K562 (cell line): Measurements from ENCODE around the gene RCC1. TPM values are rescaled to one million over a fixed set of nuclear protein-coding genes. Genes with fewer than 3 reads are reported as not detected.

Experiments
- BCL6 ChIP-seq: fragments of 250-450 bp; sonication (Bioruptor Pico); IDR thresholded peaks from 2 replicates; pipeline ENCODE4 v1.4.0; 2020
- CBX3 ChIP-seq, 2 experiments: IDR thresholded peaks; 1 replicate in 1 of 2; 2 replicates in 1 of 2; pipeline ENCODE4 v1.6.1; 2012; ENCODE audit warnings: inconsistent platforms in 2 of 2, low read length in 2 of 2, borderline replicate concordance in 1 of 2, control low read depth in 1 of 2
- CCAR2 ChIP-seq: fragments of 200-400 bp; formaldehyde crosslinking; IDR thresholded peaks from 2 replicates; pipeline ENCODE4 v1.6.1; 2017; ENCODE audit warnings: mild to moderate bottlenecking, low read depth, low read length
- CHD1 ChIP-seq: fragments of 200-600 bp; sonication (generic); IDR thresholded peaks from one replicate; pipeline ENCODE4 v1.6.1; 2012; ENCODE audit warnings: mild to moderate bottlenecking, moderate library complexity, low read length, inconsistent platforms
- CSDE1 ChIP-seq, 2 experiments: fragments of 450-650 bp; IDR thresholded peaks; 2 replicates each; pipeline ENCODE4 v1.6.1; 2016; ENCODE audit warnings: mild to moderate bottlenecking in 1 of 2
- FUS ChIP-seq: fragments of 200-400 bp; formaldehyde crosslinking; optimal IDR thresholded peaks from 2 replicates; pipeline ENCODE3; 2017; ENCODE audit warnings: low read depth, low read length
- HLTF ChIP-seq: fragments of 450-650 bp; IDR thresholded peaks from 2 replicates; pipeline ENCODE4 v1.6.1; 2016
- HMG20B ChIP-seq: fragments of 250-450 bp; sonication (Bioruptor Pico); IDR thresholded peaks from 2 replicates; pipeline ENCODE4 v1.5.0; 2021; ENCODE audit warnings: mild to moderate bottlenecking
- NCOA1 ChIP-seq: fragments of 450-650 bp; IDR thresholded peaks from 2 replicates; pipeline ENCODE4 v1.6.1; 2016; ENCODE audit warnings: low read depth
- POLR2H ChIP-seq: IDR thresholded peaks from 2 replicates; pipeline ENCODE4 v1.6.1; 2016; ENCODE audit warnings: missing genetic modification characterization, low read depth, mild to moderate bottlenecking, control low read depth, missing compliant biosample characterization, moderate library complexity
- PRPF4 ChIP-seq: fragments of 200-400 bp; formaldehyde crosslinking; IDR thresholded peaks from one replicate; pipeline ENCODE4 v1.6.1; 2017; ENCODE audit warnings: low read length, low read depth, mild to moderate bottlenecking; ENCODE audit not compliant: insufficient read depth, poor library complexity, severe bottlenecking
- TCF7 ChIP-seq: sonication (generic); IDR thresholded peaks from 2 replicates; pipeline ENCODE4 v1.6.1; 2016; ENCODE audit warnings: antibody characterized with exemption, borderline replicate concordance
- XRCC3 ChIP-seq: fragments of 450-650 bp; IDR thresholded peaks from 2 replicates; pipeline ENCODE4 v1.6.1; 2017; ENCODE audit warnings: mild to moderate bottlenecking, moderate library complexity
- ZNF12 ChIP-seq: sonication (generic); formaldehyde crosslinking; IDR thresholded peaks from 2 replicates; pipeline ENCODE4 v1.4.0; 2020; ENCODE audit warnings: mild to moderate bottlenecking, missing genetic modification reagents
- ZNF584 ChIP-seq: fragments of 200-800 bp; sonication (Bioruptor generic); IDR thresholded peaks from 2 replicates; pipeline ENCODE4 v1.6.1; 2016; ENCODE audit warnings: low read depth, mild to moderate bottlenecking, missing genetic modification characterization, missing compliant biosample characterization
- ZNF717 ChIP-seq: fragments of 250-450 bp; sonication (Bioruptor Pico); IDR thresholded peaks from 2 replicates; pipeline ENCODE4 v1.5.0; 2021
- polyA plus RNA-seq, 8 experiments: library from polyadenylated mRNA; depleted of rRNA in 4 of 8; stranded (reverse) in 5 of 8; unstranded in 3 of 8; fragments of >200 nt; fragmentation: Nextera tagmentation in 2 of 8; fragmentation: Illumina TruSeq in 1 of 8; extraction: Ambion mirVana in 2 of 8; extraction: Trizol in 1 of 8; gene quantifications; 2 replicates each; pipeline versions ENCODE4 v1.2.1 to v1.2.3, GENCODE V29; 2011 to 2014; ENCODE audit warnings: inconsistent platforms in 1 of 8, missing spikeins in 1 of 8
- total RNA-seq, 7 experiments: library from RNA; depleted of rRNA in 6 of 7; stranded (reverse); fragments of >200 nt in 6 of 7; fragmentation: Illumina TruSeq in 2 of 7; extraction: Trizol in 2 of 7; gene quantifications; 2 replicates each; pipeline versions ENCODE4 v1.2.1 to v1.2.3, GENCODE V29; 2011 to 2021; ENCODE audit warnings: low replicate concordance in 1 of 7
- TF ChIP-seq, protein P1 (sequence below), 2 experiments: fragments of 450-650 bp; IDR thresholded peaks; 2 replicates each; pipeline ENCODE4 v1.6.1; 2018; ENCODE audit warnings: mild to moderate bottlenecking in 2 of 2, low read depth in 1 of 2; ENCODE audit not compliant: partially characterized antibody in 2 of 2
- TF ChIP-seq, protein P2 (sequence below): fragments of 450-650 bp; formaldehyde crosslinking; conservative IDR thresholded peaks from 2 replicates; pipeline ENCODE4 v1.4.0; 2022; ENCODE audit warnings: mild to moderate bottlenecking, missing genetic modification characterization
- TF ChIP-seq, protein P3 (sequence below): sonication (generic); formaldehyde crosslinking; IDR thresholded peaks from 2 replicates; pipeline ENCODE4 v1.4.0; 2020; ENCODE audit warnings: mild to moderate bottlenecking, missing genetic modification reagents
- TF ChIP-seq, protein P4 (sequence below): fragments of 450-650 bp; formaldehyde crosslinking; IDR thresholded peaks from 2 replicates; pipeline ENCODE4 v1.4.0; 2020; ENCODE audit warnings: mild to moderate bottlenecking, mixed read lengths

Gene RCC1
- total and polyA plus RNA-seq, 9 of the 15 experiments (the other 6 are each of a cell fraction or from before 2014, with no cell fraction given): 16.4 to 202 (median 107) TPM

DNA sequence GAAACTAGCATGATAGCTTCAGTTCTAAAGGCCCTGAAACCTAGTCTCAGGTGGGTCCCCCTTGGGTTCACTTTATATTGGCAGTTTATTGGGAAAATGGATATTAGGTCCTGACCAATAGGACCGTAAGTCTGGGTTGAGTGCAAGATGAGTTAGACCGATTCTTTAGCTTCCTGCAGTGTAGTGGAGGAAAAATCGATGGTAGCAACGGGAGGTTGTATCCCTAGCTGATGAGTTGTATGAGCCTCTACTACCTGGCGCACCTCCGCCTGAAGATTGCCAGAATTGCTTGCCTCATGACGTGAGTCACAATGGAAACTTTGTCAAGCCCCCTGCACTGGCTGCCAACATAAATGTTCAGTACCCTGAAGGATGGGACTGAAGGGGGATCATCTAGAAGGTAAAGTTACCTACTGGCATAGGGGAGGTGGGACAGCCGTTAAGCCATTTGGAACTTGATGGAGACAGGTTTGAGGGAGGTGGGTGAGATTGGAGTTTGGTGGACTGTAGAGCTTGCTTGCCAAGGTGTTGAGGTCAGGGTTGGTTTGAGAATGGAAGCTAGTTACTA, 3.9 kb downstream of the RCC1 start (continued):
- TF ChIP-seq, protein P1, sequence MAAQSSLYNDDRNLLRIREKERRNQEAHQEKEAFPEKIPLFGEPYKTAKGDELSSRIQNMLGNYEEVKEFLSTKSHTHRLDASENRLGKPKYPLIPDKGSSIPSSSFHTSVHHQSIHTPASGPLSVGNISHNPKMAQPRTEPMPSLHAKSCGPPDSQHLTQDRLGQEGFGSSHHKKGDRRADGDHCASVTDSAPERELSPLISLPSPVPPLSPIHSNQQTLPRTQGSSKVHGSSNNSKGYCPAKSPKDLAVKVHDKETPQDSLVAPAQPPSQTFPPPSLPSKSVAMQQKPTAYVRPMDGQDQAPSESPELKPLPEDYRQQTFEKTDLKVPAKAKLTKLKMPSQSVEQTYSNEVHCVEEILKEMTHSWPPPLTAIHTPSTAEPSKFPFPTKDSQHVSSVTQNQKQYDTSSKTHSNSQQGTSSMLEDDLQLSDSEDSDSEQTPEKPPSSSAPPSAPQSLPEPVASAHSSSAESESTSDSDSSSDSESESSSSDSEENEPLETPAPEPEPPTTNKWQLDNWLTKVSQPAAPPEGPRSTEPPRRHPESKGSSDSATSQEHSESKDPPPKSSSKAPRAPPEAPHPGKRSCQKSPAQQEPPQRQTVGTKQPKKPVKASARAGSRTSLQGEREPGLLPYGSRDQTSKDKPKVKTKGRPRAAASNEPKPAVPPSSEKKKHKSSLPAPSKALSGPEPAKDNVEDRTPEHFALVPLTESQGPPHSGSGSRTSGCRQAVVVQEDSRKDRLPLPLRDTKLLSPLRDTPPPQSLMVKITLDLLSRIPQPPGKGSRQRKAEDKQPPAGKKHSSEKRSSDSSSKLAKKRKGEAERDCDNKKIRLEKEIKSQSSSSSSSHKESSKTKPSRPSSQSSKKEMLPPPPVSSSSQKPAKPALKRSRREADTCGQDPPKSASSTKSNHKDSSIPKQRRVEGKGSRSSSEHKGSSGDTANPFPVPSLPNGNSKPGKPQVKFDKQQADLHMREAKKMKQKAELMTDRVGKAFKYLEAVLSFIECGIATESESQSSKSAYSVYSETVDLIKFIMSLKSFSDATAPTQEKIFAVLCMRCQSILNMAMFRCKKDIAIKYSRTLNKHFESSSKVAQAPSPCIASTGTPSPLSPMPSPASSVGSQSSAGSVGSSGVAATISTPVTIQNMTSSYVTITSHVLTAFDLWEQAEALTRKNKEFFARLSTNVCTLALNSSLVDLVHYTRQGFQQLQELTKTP (IDR thresholded peaks at IDR 0.05; ENCODE audit: low read depth in 1 of 2, partially characterized antibody in 2 of 2): peak in 1 of 2 experiments; percentile 28
- TF ChIP-seq, protein P2, sequence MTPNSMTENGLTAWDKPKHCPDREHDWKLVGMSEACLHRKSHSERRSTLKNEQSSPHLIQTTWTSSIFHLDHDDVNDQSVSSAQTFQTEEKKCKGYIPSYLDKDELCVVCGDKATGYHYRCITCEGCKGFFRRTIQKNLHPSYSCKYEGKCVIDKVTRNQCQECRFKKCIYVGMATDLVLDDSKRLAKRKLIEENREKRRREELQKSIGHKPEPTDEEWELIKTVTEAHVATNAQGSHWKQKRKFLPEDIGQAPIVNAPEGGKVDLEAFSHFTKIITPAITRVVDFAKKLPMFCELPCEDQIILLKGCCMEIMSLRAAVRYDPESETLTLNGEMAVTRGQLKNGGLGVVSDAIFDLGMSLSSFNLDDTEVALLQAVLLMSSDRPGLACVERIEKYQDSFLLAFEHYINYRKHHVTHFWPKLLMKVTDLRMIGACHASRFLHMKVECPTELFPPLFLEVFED (CRISPR knock-in tag): peak; percentile 99
- TF ChIP-seq FUS (no peak), ZNF12 (CRISPR knock-in tag) (no peak), CBX3 (IDR thresholded peaks at IDR 0.05; ENCODE audit: borderline replicate concordance in 1 of 2, low read length in 2 of 2) (0 out of 3 replicates have a peak, but pooled peaks of 1 of the 2 experiments have one; percentile 62), TCF7 (no peak; the same call in 1 of the 2 replicates), NCOA1 (peak; percentile 23; the same call in 1 of the 2 replicates), CHD1 (peak; percentile 86), CSDE1 (IDR thresholded peaks at IDR 0.05) (no peak), CCAR2 (0 out of 2 replicates have a peak, but pooled peaks have one; percentile 23), ZNF584 (0 out of 2 replicates have a peak, but pooled peaks have one; percentile 24), POLR2H (no peak), BCL6 (CRISPR knock-in tag) (no peak), PRPF4 (no peak), XRCC3 (peak; percentile 48; the same call in 1 of the 2 replicates), HMG20B (CRISPR knock-in tag) (peak; percentile 84; the same call in 1 of the 2 replicates), ZNF717 (CRISPR knock-in tag) (peak; percentile 88), HLTF (peak; percentile 87; the same call in 1 of the 2 replicates)
- TF ChIP-seq, protein P3, sequence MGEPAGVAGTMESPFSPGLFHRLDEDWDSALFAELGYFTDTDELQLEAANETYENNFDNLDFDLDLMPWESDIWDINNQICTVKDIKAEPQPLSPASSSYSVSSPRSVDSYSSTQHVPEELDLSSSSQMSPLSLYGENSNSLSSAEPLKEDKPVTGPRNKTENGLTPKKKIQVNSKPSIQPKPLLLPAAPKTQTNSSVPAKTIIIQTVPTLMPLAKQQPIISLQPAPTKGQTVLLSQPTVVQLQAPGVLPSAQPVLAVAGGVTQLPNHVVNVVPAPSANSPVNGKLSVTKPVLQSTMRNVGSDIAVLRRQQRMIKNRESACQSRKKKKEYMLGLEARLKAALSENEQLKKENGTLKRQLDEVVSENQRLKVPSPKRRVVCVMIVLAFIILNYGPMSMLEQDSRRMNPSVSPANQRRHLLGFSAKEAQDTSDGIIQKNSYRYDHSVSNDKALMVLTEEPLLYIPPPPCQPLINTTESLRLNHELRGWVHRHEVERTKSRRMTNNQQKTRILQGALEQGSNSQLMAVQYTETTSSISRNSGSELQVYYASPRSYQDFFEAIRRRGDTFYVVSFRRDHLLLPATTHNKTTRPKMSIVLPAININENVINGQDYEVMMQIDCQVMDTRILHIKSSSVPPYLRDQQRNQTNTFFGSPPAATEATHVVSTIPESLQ (CRISPR knock-in tag): 0 out of 2 replicates have a peak, but pooled peaks have one; percentile 32
- TF ChIP-seq, protein P4, sequence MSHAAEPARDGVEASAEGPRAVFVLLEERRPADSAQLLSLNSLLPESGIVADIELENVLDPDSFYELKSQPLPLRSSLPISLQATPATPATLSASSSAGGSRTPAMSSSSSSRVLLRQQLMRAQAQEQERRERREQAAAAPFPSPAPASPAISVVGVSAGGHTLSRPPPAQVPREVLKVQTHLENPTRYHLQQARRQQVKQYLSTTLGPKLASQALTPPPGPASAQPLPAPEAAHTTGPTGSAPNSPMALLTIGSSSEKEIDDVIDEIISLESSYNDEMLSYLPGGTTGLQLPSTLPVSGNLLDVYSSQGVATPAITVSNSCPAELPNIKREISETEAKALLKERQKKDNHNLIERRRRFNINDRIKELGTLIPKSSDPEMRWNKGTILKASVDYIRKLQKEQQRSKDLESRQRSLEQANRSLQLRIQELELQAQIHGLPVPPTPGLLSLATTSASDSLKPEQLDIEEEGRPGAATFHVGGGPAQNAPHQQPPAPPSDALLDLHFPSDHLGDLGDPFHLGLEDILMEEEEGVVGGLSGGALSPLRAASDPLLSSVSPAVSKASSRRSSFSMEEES (CRISPR knock-in tag): peak; percentile 1; the same call in 1 of the 2 replicates
